Prostate gland (tissue), 2 donors: ENCODE measurements around the gene GLP1R. TPM values are rescaled to one million over a fixed set of nuclear protein-coding genes. Genes with fewer than 3 reads are reported as not detected.

Experiments used
- DNase-seq: peaks from one replicate; pipeline ENCODE4 v3.0.0-alpha.2; 2019; ENCODE audit warnings: low spot score
- H3K27ac ChIP-seq, 2 donors: fragments of 200-600 bp; sonication (generic); 2 replicates each; pipeline ENCODE4 v1.5.1; 2017 to 2019
- H3K27me3 ChIP-seq: fragments of 200-600 bp; sonication (generic); replicated peaks from 2 replicates; pipeline ENCODE4 v1.5.1; 2019; ENCODE audit not compliant: insufficient read depth
- H3K36me3 ChIP-seq, 2 donors: fragments of 200-600 bp; sonication (generic); 1 replicate in 1 of 2; 2 replicates in 1 of 2; pipeline versions ENCODE4 v1.5.1 to v1.8.1; 2017 to 2019
- H3K4me1 ChIP-seq: fragments of 200-600 bp; sonication (generic); replicated peaks from 2 replicates; pipeline ENCODE4 v1.5.1; 2019
- H3K4me3 ChIP-seq, 2 donors: fragments of 200-600 bp; sonication (generic); 2 replicates each; pipeline ENCODE4 v1.5.1; 2017 to 2019
- H3K9me3 ChIP-seq: fragments of 200-600 bp; sonication (generic); 2 replicates; pipeline ENCODE4 v1.5.1; 2017
- POLR2A ChIP-seq: fragments of 450-650 bp; IDR thresholded peaks from one replicate; pipeline ENCODE4 v1.6.1; 2016; ENCODE audit warnings: antibody characterized with exemption, mild to moderate bottlenecking
- POLR2AphosphoS5 ChIP-seq: sonication (generic); formaldehyde crosslinking; IDR thresholded peaks from one replicate; pipeline ENCODE4 v1.6.1; 2017; ENCODE audit warnings: antibody characterized with exemption
- WGBS: methylation state at CpG from one replicate; pipeline ENCODE4 v1.1.5; 2018; 5-methylcytosine and 5-hydroxymethylcytosine counted together
- intact Hi-C: fragments of 100-400 bp; cut with DNase I; formaldehyde crosslinking; loops from one replicate; pipeline ENCODE4 v1.14.2; 2022
- total RNA-seq, 2 donors: library from RNA; depleted of rRNA; stranded (reverse); fragments of >200 nt; gene quantifications; one replicate each; pipeline ENCODE4 v1.1.0, GENCODE V29; 2016
- TF ChIP-seq, protein P1 (sequence below), 4 experiments: fragments of 200-600 bp in 2 of 4; fragments of 450-650 bp in 2 of 4; sonication (generic) in 2 of 4; IDR thresholded peaks; 1 replicate in 3 of 4; 2 replicates in 1 of 4; pipeline ENCODE4 v1.5.1; 2016 to 2019; ENCODE audit warnings: antibody characterized with exemption in 4 of 4, mild to moderate bottlenecking in 2 of 4, moderate library complexity in 2 of 4

GLP1R gene
- total RNA-seq, 2 donors from 2014 or later: 0.23 TPM; not detected in 1

DNA sequence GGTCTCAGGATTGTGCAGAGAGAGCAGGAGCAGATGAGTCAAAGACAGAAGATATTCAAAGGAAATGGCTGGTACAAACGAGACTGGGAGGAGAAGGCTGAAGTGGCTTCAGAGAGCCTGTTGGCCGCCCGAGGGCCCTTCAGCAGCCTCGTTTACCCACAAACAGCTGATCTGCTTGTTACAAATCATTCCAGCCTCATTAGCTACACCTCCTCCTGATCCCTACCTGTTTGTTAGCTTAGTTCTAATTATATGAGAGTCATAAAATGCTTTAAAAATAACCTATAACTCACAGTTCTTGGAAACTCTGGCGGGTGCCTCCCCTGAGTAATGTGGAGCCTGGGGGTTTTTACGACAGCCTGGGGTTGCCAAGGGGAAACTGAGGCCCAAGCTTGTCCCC is 12.6 kb downstream of the GLP1R start:
- 44% methylated on average over 6 of the region's 6 CpGs for WGBS

DNA sequence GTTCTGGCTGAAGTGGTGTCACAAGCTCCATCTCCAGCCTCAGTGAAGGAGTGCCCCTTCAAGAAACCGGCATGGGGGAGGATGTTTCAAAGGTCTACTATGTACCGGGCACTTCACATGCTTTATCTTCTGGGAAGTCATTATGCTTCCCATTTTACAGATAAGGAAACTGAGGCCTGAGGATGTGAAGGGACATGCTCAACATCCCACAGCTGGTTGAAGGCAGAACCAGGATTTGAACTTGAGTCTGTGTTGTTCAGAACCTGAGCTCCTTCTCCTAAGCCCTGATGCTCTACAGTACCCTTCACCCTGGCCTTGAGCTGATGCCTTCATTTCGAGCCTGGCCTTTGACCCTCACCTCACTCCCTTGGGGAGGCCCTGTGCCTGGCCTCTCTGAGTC is 13.0 kb downstream of the GLP1R start:
- Histone ChIP-seq H3K4me3 (no peak overlapping the region), H3K4me1 (peaks cover 3% of the 10 kb centered on the region), H3K36me3 (no peaks in the 10 kb centered on the region), H3K27me3 (no peaks in the 10 kb centered on the region), H3K9me3 (no peaks in the 10 kb centered on the region), H3K27ac (no peak overlapping the region)
- TF ChIP-seq POLR2AphosphoS5 (no peak), POLR2A (no peak)
- TF ChIP-seq, protein P1, sequence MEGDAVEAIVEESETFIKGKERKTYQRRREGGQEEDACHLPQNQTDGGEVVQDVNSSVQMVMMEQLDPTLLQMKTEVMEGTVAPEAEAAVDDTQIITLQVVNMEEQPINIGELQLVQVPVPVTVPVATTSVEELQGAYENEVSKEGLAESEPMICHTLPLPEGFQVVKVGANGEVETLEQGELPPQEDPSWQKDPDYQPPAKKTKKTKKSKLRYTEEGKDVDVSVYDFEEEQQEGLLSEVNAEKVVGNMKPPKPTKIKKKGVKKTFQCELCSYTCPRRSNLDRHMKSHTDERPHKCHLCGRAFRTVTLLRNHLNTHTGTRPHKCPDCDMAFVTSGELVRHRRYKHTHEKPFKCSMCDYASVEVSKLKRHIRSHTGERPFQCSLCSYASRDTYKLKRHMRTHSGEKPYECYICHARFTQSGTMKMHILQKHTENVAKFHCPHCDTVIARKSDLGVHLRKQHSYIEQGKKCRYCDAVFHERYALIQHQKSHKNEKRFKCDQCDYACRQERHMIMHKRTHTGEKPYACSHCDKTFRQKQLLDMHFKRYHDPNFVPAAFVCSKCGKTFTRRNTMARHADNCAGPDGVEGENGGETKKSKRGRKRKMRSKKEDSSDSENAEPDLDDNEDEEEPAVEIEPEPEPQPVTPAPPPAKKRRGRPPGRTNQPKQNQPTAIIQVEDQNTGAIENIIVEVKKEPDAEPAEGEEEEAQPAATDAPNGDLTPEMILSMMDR (IDR thresholded peaks at IDR 0.05): no peak
- DNase-seq: no peak
- 75% methylated on average over 3 of the region's 3 CpGs for WGBS
- intact Hi-C loops: no loop called here

More for the DNA sequence above, 12.6 kb downstream of the GLP1R start:
- Histone ChIP-seq H3K9me3 (no peaks in the 10 kb centered on the region), H3K4me1 (peaks cover 3% of the 10 kb centered on the region), H3K4me3 (no peak overlapping the region), H3K36me3 (no peaks in the 10 kb centered on the region), H3K27ac (no peak overlapping the region), H3K27me3 (no peaks in the 10 kb centered on the region)
- intact Hi-C loops: no loop called here
- no peak for TF ChIP-seq POLR2AphosphoS5
- TF ChIP-seq, protein P1 (IDR thresholded peaks at IDR 0.05): no peak
- TF ChIP-seq POLR2A: no peak
- DNase-seq: no peak

DNA sequence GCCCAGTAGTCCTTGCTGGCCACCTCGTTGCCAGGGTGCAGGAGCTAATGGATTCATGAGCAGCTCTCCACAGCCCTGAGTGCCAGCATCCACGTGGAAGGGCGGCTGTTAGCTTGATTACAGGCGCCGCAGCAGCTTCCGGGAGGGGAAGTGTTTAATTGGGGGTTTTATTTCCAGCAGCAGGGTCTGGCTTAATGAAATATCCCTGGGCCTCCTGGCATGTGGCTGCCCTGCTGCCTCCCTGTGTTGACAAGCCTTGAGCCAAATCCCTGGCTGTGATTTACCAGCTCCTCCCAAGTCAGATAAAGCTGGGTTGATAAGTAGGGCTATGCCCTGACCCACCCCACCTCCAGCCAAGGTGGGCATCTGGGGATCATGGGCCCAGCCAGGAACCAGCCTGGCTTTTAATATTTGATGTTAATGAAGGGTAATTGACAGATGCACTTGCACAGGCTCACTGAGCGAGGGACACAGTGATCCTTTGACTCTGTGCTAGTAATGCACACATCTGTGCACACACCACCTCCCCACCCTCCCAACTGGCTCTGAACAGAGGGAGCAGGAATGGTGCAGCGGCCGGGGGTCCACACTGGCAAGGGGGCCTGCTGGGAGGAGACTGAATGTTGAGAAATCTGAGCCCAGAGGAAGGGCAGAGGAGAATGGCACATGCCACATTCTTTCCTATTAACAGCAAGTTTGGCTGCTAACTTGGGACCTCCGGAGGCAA is 13.6 kb downstream of the GLP1R start:
- Histone ChIP-seq H3K4me3 (no peak overlapping the region), H3K36me3 (no peaks in the 10 kb centered on the region), H3K27ac (no peak overlapping the region), H3K9me3 (no peaks in the 10 kb centered on the region), H3K4me1 (peaks cover 3% of the 10 kb centered on the region), H3K27me3 (no peaks in the 10 kb centered on the region)
- no peak for DNase-seq
- TF ChIP-seq POLR2A (no peak), POLR2AphosphoS5 (no peak)
- TF ChIP-seq, protein P1 (IDR thresholded peaks at IDR 0.05): no peak
- 52% methylated on average over 10 of the region's 10 CpGs for WGBS
- intact Hi-C loops: no loop called here

DNA sequence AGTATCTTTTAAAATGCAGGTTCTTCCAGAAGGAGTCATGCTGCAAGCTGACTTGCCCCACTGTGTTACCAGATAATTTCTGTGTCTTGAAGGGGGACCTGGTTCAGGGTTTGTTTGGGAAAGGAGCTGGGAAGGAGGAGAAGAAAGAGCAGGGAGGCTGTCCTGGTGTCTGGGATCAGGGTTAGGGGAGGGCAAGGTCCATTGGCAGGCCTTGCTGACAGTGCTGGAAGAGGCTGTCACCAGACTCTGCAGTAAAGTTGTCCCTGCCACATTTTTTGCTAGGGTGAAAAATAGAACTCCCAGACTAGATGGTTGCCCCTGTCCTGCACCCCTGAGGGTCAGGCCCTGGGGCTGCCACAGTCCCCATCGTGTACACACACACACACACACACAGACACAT is 14.9 kb downstream of the GLP1R start:
- no peak overlapping the region for H3K27ac ChIP-seq
- H3K36me3 ChIP-seq: no peaks in the 10 kb centered on the region
- 67% methylated on average over 1 of the region's 1 CpG for WGBS
- H3K4me1 ChIP-seq: peaks cover 3% of the 10 kb centered on the region
- DNase-seq: no peak
- H3K27me3 ChIP-seq: no peaks in the 10 kb centered on the region
- H3K4me3 ChIP-seq: no peak overlapping the region
- TF ChIP-seq POLR2AphosphoS5 (no peak), POLR2A (no peak)
- TF ChIP-seq, protein P1 (IDR thresholded peaks at IDR 0.05): no peak
- no peaks in the 10 kb centered on the region for H3K9me3 ChIP-seq
- intact Hi-C loops: no loop called here

DNA sequence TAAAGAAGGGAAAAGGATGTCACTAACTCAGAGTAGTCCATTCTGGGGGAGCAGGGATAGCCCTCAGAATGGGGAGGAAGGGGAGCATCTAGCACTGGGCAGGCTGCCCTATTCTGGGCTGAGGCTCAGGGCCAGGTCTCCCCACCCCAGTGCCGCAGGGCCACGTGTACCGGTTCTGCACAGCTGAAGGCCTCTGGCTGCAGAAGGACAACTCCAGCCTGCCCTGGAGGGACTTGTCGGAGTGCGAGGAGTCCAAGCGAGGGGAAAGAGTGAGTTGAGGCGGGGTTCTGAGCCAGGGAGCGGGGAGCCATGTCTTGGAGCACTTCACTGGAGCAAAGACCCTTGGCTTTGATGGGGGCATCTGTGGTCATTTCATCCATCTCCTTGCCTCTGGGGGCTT is 17.0 kb downstream of the GLP1R start:
- intact Hi-C loops: no loop called here
- no peaks in the 10 kb centered on the region for H3K36me3 ChIP-seq
- H3K4me3 ChIP-seq: no peak overlapping the region
- H3K4me1 ChIP-seq: no peaks in the 10 kb centered on the region
- TF ChIP-seq, protein P1 (IDR thresholded peaks at IDR 0.05): no peak
- TF ChIP-seq POLR2A (no peak), POLR2AphosphoS5 (no peak)
- H3K9me3 ChIP-seq: no peaks in the 10 kb centered on the region
- no peaks in the 10 kb centered on the region for H3K27me3 ChIP-seq
- 85% methylated on average over 8 of the region's 8 CpGs for WGBS
- DNase-seq: no peak
- H3K27ac ChIP-seq: no peak overlapping the region
